B cell (primary cell): Measurements from ENCODE around the gene RPS24.

Experiments used
- CTCF ChIP-seq: fragments of 200-600 bp; IDR thresholded peaks from one replicate; pipeline ENCODE4 v1.8.0; 2022; ENCODE audit warnings: antibody characterized with exemption, mild to moderate bottlenecking
- EZH2 ChIP-seq: IDR thresholded peaks from 2 replicates; pipeline ENCODE4 v1.6.1; 2012; ENCODE audit warnings: borderline replicate concordance, low read depth, mild to moderate bottlenecking, moderate library complexity, low read length; ENCODE audit not compliant: insufficient read depth, poor library complexity, severe bottlenecking

GRCh38 chr10:78013564-78013963 is 20.1 kb upstream of the RPS24 start:
- TF ChIP-seq CTCF (no peak), EZH2 (no peak)
